CD4-positive, alpha-beta T cell treated with Interleukin-2 at 100 ng/mL for 4 hours (primary cell): ENCODE results near the gene DNAI1.

Source experiments
- DNase-seq: peaks from one replicate; pipeline ENCODE4 v3.0.0-alpha.2; 2020; ENCODE audit warnings: low spot score

The DNAI1 gene

GRCh38 chr9:34491596-34491995 is 33.0 kb downstream of the DNAI1 start:
- no peak for DNase-seq

- DNase-seq: no peak
These were observed 33.4 kb downstream of the DNAI1 start for GRCh38 chr9:34492051-34492450.

- peak; percentile 25 for DNase-seq
These were observed 35.4 kb downstream of the DNAI1 start for GRCh38 chr9:34493972-34494535.

GRCh38 chr9:34496149-34496712 is 37.6 kb downstream of the DNAI1 start:
- no peak for DNase-seq

- no peak for DNase-seq
These were observed 39.9 kb downstream of the DNAI1 start for GRCh38 chr9:34498553-34498952.

- DNase-seq: no peak
These were observed 40.5 kb downstream of the DNAI1 start for GRCh38 chr9:34499076-34499475.

- DNase-seq: peak; percentile 77
These were observed 42.1 kb downstream of the DNAI1 start for GRCh38 chr9:34500623-34501267.

GRCh38 chr9:34501372-34501771 is 42.8 kb downstream of the DNAI1 start:
- DNase-seq: no peak

GRCh38 chr9:34501889-34502425 is 43.4 kb downstream of the DNAI1 start:
- DNase-seq: no peak

- DNase-seq: no peak
These were observed 43.9 kb downstream of the DNAI1 start for GRCh38 chr9:34502471-34502870.

GRCh38 chr9:34502891-34503290 is 44.3 kb downstream of the DNAI1 start:
- no peak for DNase-seq

GRCh38 chr9:34503406-34503805 is 44.8 kb downstream of the DNAI1 start:
- DNase-seq: no peak

- DNase-seq: no peak
These were observed 46.9 kb downstream of the DNAI1 start for GRCh38 chr9:34505370-34506120.

GRCh38 chr9:34506623-34507022 is 48.0 kb downstream of the DNAI1 start:
- no peak for DNase-seq

GRCh38 chr9:34507556-34507955 is 49.0 kb downstream of the DNAI1 start:
- no peak for DNase-seq

GRCh38 chr9:34507966-34508365 is 49.4 kb downstream of the DNAI1 start:
- no peak for DNase-seq

GRCh38 chr9:34508463-34508862 is 49.9 kb downstream of the DNAI1 start:
- no peak for DNase-seq

GRCh38 chr9:34508951-34509350 is 50.3 kb downstream of the DNAI1 start:
- DNase-seq: no peak

- DNase-seq: no peak
These were observed 52.2 kb downstream of the DNAI1 start for GRCh38 chr9:34510497-34511468.

GRCh38 chr9:34512131-34513078 is 53.8 kb downstream of the DNAI1 start:
- no peak for DNase-seq
